NCI-H2227 (cell line): ENCODE data around the gene KBTBD13.
A peak's percentile ranks its signal among the peaks of the same experiment; 100 is the strongest.
"Not testable (repeated sequence)": the region's sequence is repeated elsewhere in the genome, so short reads cannot be mapped to it uniquely, and the experiment has no call there.

Source experiments
- DNase-seq: peaks from one replicate; lab custom pipeline; 2025; ENCODE audit not compliant: unreplicated experiment; lab: John Stamatoyannopoulos, UW

Gene KBTBD13

DNA sequence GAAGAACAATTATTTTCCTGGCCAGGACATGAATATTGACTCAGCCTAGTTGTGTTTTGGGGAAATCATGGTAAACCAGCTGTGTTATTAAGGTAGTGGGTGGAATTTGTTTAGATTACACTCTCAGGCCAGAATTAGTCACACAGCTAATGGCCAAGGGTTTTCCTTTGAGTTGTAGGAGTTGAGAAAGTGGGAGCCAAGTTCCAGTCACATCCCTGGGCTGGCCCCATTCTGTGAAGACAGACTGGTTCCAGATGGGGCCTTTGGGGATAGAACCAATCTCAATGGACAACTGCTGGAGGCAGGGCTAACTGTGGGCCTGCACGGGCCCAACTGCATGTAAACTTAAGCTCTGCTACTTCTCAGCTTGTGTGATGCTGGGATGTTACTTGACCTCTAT, 7.4 kb upstream of the KBTBD13 start:
- DNase-seq = no peak

DNA sequence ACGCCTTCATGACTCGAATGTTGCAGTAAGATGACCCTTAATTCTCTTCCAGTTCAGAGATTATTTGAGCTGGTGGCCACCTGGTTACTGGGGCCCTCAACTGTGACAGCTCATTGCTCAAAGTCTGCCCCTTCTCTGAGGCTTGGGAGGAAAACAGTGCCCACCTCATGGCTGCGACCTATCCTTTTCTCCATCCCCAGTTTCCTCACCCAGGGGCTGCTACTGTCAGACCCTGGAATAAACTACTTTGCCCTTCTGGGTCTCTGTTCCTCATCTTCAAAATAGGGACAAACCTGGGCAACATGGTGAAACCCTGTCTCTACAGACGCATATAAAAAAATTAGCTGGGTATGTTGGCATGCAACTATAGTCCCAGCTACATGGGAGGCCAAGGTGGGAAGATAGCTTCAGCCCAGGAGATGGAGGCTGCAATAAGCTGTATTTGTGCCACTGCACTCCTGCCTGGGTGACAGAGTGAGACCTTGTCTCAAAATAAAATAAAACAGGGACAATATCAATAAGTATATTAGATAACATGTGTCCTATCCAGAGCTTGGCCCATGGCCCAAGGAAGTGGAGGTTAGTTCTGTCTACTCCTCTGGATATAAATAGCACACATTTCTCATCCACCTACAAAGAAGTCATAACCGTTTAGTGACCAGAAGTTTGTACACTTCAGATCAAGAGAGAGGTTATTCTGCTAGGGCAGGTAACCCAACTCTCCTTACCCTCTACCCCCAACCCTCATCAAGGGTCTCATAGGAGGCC, 6.6 kb upstream of the KBTBD13 start:
- no peak for DNase-seq

DNA sequence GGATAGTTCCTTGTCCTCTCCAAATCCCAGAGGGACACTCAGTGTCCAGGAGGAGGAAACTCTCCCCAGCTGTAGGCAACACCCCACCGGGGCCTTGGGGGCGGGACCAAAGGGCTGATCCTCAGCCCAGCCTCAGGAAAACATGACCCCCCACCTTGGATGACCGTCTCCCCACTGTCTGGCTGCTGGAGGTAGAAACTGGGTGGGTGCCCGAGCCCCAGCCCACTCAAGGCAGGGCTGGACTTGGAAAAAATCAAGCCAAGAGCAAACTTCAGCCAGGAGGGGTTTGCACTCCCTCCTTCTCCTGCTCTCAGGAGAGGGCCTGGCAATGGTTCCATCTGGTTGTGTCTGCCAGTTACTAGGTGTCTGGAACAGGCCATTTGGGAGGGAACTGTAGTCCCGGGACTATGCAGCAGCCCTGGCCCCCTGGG, 5.2 kb upstream of the KBTBD13 start:
- DNase-seq = no peak

DNA sequence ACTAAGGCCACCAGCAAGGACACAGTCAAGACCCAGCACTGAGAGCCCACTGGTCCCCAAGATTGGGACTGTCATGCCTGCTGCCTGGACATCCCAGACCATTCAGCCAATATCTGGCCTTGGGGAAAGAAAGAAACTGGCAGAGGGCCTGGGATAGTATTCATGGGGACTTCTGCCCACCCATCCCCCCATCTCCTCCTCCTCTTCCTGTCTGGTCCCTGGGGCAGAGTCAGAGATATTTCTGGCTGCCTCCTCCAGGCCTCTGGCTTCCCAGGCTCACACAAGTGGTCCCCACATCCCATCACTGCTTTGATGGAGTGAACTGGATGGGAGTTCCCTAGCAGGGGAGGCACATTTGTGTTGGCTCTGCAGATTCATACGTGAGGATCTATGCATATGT, 4.5 kb upstream of the KBTBD13 start:
- DNase-seq = no peak

DNA sequence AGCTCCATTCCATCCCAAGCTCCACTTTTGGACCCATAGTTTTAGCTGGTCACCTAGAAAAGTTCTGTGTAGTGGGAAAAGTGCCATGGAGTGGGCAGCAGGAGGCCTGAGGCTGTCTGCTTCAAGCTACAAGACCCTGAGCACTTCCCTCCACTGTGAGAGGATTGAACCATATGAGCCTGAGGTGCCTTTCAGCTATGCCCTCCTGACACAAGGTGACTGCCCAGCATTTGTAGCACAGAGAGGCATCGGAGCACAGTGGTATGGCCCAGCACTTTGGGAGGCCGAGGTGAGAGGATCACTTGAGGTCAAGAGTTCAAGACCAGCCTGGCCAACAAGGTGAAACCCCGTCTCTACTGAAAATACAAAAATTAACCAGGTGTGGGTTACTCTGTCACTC, 3.9 kb upstream of the KBTBD13 start:
- DNase-seq = no peak

DNA sequence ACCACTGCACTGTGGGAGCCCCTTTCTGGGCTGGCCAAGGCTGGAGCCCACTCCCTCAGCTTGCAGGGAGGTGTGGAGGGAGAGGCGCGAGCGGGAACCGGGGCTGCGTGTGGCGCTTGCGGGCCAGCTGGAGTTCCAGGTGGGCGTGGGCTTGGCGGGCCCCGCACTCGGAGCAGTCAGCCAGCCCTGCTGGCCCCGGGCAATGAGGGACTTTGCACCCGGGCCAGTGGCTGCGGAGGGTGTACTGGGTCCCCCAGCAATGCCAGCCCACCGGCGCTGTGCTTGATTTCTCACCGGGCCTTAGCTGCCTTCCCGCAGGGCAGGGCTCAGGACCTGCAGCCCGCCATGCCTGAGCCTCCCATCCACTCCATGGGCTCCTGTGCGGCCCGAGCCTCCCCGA, 1.6 kb upstream of the KBTBD13 start:
- DNase-seq = not testable (repeated sequence)

DNA sequence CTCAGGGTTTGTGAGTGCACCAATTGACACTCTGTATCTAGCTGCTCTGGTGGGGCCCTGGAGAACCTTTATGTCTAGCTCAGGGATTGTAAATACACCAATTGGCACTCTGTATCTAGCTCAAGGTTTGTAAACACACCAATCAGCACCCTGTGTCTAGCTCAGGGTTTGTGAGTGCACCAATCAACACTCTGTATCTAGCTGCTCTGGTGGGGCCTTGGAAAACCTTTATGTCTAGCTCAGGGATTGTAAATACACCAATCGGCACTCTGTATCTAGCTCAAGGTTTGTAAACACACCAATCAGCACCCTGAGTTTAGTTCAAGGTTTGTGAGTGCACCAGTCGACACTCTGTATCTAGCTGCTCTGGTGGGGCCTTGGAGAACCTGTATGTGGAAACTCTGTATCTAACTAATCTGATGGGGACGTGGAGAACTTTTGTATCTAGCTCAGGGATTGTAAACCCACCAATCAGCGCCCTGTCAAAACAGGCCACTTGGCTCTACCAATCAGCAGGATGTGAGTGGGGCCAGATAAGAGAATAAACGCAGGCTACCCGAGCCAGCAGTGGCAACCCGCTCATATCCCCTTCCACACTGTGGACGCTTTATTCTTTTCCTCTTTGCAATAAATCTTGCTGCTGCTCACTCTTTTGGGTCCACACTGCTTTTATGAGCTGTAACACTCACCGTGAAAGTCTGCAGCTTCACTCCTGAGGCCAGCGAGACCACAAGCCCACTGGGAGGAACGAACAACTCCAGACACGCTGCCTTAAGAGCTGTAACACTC, 745 bp upstream of the KBTBD13 start:
- not testable (repeated sequence) for DNase-seq

DNA sequence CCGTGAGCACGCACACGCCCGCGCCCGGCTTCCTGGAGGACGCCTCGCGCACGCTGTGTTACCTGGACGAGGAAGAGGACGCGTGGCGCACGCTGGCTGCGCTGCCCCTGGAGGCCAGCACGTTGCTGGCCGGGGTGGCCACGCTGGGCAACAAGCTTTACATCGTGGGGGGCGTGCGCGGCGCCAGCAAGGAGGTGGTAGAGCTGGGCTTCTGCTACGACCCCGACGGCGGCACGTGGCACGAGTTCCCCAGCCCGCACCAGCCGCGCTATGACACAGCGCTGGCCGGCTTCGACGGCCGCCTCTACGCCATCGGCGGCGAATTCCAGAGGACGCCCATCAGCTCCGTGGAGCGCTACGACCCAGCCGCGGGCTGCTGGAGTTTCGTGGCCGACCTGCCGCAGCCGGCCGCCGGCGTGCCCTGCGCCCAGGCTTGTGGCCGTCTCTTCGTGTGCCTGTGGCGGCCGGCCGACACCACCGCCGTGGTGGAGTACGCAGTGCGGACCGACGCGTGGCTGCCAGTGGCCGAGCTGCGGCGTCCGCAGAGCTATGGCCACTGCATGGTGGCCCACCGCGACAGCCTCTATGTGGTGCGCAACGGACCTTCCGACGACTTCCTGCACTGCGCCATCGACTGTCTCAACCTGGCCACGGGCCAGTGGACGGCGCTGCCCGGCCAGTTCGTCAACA, 890 bp downstream of the KBTBD13 start:
- DNase-seq = no peak

DNA sequence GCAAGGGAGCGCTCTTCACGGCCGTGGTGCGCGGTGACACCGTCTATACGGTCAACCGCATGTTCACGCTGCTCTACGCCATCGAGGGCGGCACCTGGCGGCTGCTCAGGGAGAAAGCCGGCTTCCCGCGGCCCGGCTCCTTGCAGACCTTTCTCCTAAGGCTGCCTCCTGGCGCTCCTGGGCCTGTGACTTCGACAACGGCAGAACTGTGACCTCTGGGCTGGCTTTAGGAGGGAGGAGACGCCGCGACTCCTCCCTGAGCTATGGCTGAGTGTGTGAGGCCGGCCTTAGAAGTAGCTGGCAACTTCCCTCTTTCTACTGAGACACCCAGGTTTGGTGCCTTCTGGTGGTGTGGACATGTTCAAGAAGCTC, 1.4 kb downstream of the KBTBD13 start:
- no peak for DNase-seq

DNA sequence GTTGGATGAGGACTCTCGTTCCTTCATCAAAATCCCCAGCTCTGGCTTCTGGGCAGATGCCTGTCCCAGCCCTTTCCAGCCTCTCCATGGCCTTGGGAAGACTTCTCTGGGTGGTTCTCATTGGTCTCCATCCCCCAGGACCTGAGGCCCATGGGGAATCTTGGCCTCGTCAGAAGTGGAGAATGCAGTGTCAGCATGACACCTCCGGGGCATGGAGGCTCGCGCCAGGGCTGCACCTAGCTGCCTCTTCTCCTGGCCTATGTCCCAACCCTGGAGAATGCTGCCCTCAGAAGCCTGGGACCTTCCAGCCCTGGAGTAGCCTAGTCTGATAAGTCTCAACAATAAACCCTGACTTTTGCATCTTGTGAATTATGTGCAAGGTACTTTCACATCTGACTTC, 3.0 kb downstream of the KBTBD13 start:
- no peak for DNase-seq

DNA sequence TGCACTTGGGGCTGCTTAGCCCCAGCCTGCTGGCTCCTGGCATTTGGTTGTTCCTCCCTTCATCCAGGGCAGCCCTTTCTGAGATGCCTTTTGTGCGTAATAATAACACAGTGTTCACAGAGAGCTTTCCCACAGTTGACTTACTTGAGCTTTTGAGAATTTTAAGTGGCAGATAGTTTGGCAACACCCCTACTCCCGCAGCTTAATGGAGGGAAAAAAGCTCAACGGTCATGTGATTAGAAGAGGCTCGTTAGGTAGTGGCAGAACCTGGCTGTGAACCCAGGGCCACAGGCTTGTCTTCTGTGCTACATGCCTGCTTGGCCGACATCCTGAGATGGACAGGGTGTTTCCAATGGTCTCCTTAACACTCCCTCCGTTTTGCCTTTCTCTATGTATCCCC, 4.7 kb downstream of the KBTBD13 start:
- no peak for DNase-seq

DNA sequence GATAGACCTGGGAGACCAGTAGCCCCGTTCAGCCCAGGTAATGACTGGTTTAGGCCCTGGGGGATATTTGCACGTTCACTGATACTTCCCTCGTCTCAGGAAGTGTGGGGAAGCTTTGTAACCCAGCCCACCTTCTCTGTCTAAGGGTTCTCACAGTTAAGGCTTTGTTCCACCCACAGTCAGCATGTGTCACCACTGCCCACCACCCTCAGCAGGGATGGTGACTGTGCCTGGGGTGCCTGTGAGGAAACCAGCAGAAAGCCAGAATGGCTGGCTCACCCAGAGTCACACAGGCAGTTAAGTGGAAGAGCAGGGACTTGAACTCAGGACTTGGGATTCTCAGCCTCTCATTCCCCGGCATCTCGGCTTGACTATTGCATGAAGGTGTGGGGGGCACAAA, 5.2 kb downstream of the KBTBD13 start:
- no peak for DNase-seq

DNA sequence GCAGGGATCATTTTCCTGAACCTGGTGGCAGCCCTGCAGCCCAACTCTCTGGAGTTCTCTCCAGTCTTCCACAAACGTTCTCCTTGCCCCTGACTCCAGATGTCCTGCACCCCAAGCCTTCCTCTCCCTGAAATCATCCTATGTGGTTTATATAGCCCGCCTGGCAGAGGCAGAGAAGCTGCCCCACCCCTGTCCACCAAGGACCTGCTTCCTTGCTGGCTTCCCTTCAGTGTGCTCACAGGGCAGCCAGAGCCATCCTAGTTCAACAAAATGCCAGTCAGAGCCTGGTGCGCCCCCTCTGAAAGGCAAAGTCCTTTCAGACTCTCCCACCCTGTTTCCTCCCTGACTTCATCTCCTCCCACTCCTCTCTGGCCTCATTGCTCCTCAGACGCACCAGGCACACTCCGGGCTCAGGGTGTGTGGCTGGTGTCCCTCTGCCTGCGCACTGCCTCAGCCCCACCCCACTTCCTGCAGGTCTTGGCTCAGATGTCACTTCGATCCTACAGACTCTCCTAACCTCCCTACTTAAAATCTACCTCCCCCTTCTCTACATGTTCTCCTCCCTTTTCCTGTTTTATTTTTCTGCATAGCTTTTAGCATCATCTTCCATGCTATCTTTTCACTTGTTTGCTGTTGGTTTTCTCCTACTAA, 5.9 kb downstream of the KBTBD13 start:
- DNase-seq = no peak

DNA sequence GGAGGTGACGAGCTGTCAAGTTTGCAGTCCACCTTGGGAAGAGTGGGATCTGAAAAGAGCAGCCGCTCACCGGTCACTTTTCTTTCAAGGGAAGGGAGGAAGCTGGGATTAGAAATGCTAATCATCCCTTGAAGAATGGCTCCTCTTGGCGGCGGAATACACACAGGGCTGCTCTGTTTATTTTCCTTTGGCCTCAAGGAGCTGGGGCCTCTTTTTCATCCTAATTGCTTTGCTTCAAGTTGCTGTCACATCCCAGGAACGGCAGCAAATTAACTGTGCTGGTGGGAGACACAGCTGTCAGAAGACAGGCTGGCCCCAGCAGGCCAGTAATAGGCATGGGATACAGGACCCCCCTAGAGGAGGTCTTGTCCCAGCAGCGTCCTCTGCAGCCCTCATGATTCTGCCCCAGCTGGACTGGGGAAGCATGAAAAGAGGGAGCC, 6.7 kb downstream of the KBTBD13 start:
- DNase-seq = peak; percentile 60

DNA sequence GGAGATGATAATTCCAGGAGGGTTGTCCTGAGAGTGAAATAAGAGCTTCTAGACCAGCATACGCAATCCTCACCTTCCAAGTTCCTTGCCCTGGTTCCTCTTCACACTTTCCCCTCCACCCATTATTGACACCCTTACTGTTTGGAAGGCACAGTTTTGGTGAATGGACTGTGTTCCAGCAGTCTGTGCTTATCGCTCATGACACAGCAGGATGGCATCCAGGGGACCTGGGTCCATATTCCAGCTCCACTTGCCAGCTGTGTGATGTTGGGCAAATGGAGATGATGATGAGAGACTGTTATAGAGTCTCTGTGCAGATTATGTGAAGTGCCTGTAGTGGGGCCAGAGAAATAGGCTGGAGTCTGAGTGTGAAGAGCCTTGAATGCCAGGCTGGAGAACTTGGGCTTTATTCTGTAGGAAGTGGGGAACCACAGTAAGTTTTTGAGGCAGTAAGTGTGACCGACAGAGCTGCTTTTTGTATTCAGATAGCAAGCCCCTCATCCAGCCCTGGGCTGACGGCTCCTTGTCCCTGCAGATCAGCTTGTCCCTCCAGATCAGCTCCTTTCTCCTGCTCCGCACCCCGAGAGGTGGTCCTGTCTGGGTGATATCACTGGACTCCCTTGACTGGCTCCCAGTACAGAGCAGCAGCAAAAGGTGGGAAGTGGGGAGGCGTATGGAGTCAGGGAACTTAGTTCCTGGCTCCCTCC, 8.1 kb downstream of the KBTBD13 start:
- no peak for DNase-seq

DNA sequence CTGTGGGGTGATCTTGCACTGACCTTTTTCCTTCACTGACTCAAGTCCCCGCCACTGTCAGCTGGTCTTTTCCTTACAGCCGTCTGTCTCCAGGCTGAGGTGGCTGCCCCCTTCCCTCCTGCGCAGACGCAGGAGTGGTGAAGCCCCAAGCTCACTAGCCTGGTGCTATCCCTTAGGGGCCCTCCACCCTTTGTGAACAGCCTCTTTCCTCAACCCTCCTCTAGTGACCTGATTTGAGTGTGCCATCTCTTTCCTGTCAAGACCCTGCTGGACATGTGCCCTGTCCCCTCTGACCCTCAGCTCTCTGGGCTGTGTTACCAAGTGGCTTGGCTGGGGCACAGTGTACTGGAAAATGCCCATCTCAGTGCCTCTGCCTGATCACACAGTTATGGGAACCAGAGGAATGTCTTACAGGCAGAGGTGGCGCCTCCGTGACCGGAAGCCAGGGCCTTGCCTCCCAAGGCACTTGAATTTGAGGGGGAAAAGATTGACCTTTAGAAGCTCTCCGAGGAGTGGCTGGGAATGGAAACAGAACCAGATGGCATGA, 8.7 kb downstream of the KBTBD13 start:
- DNase-seq = no peak

DNA sequence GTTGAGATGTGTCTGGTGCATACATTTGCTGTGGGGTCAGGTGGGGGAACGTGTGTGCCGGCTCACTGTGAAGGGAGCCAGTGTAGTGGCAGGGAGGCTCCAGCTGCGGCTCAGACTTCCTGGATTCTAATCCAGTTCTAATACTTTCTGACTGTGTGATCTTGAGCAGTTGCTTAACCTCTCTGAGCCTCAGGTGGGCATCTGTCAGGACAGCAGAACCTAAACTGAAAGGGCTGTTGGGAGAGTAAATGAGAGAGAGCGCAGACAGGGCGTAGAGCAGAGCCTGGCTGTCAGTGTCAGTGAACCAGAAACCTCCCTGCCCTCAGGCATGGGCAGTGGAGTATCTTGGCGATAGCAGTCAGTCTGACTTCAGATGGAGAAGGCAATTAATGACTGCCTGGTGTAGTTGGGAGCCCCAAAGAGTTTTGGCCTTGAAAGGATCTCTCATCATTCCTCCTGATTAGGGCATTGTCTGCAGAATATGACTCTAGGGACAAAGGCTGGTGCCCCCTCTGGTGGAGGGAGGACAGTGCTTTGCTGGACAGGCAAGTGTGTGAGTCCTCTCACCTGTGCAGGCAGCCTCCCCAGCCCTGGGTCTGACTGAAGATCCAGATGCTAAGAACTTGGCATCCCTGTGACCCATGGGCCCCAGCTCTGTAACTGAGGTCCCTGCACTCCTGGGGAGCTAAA, 9.6 kb downstream of the KBTBD13 start:
- DNase-seq = no peak

DNA sequence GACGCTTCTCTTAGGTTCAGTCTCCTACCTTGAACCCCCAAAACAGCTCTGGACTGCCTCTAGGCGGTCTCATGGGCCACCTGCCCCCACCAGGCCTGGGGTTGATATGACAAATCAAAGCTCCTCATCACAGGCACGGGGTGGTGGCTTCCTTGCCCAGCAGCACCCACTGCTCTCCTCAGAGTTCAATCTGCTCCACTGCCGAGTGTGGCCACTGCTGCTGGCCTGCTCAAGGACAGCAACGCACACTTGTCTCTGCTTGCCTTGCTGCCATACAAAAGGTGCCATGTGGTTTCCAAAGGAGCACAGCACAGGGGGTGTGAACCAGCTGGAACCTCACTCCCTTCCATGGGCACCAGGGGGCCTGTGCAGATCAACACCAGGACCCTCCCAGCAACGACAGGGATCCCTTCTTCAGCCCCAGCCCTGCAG, 10.2 kb downstream of the KBTBD13 start:
- no peak for DNase-seq

DNA sequence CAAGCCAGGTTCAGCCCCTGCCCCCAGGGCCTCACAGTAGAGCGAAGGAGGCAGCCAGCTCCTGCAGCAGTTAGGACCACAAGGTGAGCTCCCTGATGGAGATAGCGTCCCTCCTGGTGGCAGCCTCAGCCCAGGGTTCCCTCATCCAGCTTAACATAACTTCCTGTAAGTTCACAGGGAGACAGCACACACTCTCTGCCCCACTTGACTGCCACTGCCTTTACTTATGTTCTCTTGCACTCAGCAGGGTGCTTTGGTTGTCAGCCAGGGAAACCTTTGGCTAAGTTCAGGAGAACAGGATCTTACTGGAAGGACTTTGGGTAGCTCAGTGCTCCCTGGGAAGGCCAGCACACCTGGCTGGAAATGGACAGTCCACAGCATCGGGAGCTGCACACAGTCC, 10.9 kb downstream of the KBTBD13 start:
- no peak for DNase-seq
